ENCODE results near the gene PCNX1. TPM values are rescaled to one million over a fixed set of nuclear protein-coding genes. Genes with fewer than 3 reads are reported as not detected.

Gene PCNX1
- total and polyA plus RNA-seq, 9 of the 15 experiments (the other 6 are each of a cell fraction or from before 2014, with no cell fraction given), result 0.30 to 4.5 (median 2.3) TPM

DNA sequence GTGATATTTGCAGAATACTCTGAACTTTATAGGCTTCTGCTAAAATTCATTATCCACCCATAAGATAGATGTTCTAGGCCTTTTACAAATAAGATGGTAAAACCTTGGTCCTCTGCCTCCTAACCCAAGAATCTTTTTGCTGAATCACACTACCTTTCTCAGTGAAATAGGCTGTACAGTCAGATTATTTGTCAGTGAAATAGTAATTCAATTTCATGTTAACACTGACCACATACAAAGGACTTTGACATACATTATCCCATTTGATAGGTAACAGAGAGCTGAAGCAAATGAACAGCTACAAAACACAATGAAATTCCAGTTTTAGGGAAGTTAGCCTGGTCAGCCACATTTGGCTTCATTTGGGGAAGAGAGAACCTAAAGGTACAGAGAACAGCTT lies 141.1 kb downstream of the PCNX1 start:
- Histone ChIP-seq H4K20me1 (replicated peaks; ENCODE audit: control insufficient read depth, insufficient read depth, low read length) (no peaks in the 10 kb centered on the region), H3K36me3 (ENCODE audit: control insufficient read depth, insufficient read depth, low read length) (no peaks in the 10 kb centered on the region), H3K9ac (ENCODE audit: insufficient read depth in 1 of 2, low read depth in 2 of 2, low read length in 2 of 2) (no peak overlapping the region), H2AFZ (ENCODE audit: low read depth, low read length) (no peak overlapping the region), H3K4me1 (replicated peaks in 1 of 2; ENCODE audit: control insufficient read depth in 2 of 2, insufficient read depth in 2 of 2, low read length in 2 of 2) (no peaks in the 10 kb centered on the region), H3K9me3 (replicated peaks; ENCODE audit: control insufficient read depth, insufficient read depth, low read depth, low read length) (no peaks in the 10 kb centered on the region), H3K9me1 (ENCODE audit: control insufficient read depth, insufficient read depth, low read length) (no peaks in the 10 kb centered on the region), H3K27me3 (ENCODE audit: control insufficient read depth in 2 of 2, insufficient read depth in 2 of 2, low read length in 2 of 2) (no peaks in the 10 kb centered on the region), H3K79me2 (ENCODE audit: control insufficient read depth, insufficient read depth, low read length) (no peaks in the 10 kb centered on the region), H3K27ac (ENCODE audit: extremely low read depth, low read depth, low read length) (no peak overlapping the region), H3K4me2 (ENCODE audit: insufficient read depth, low read length) (no peak overlapping the region), H3K4me3 (no peak overlapping the region)
- ChIA-PET POLR2A (no interaction called here), CTCF (ENCODE audit: low intra/inter-chr PET ratio) (no interaction called here)
- TF ChIP-seq NFE2 (IDR thresholded peaks at IDR 0.05; ENCODE audit: low read depth) (peak; percentile 17; the same call in 1 of the 2 replicates), ZBTB8A (IDR thresholded peaks at IDR 0.05; ENCODE audit: partially characterized antibody) (no peak), PRMT5 (CRISPR knock-in tag; IDR thresholded peaks at IDR 0.05) (no peak), FOXK1 (CRISPR knock-in tag; IDR thresholded peaks at IDR 0.05; ENCODE audit: borderline replicate concordance) (no peak), STAT5B (CRISPR knock-in tag; IDR thresholded peaks at IDR 0.05) (no peak), ZNF507 (tag; conservative IDR thresholded peaks at IDR 0.05) (no peak)
- no peak for FAIRE-seq
- intact Hi-C loops (cut with micrococcal nuclease) (no loop called here), in situ Hi-C loops (cut with MboI) (no loop called here)
- BruUV-seq (replicated peaks), result no TSS peak
- ATAC-seq, result no peak
- DNase-seq (ENCODE audit: extremely low read depth in 1 of 4, low spot score in 3 of 4), result no peak

DNA sequence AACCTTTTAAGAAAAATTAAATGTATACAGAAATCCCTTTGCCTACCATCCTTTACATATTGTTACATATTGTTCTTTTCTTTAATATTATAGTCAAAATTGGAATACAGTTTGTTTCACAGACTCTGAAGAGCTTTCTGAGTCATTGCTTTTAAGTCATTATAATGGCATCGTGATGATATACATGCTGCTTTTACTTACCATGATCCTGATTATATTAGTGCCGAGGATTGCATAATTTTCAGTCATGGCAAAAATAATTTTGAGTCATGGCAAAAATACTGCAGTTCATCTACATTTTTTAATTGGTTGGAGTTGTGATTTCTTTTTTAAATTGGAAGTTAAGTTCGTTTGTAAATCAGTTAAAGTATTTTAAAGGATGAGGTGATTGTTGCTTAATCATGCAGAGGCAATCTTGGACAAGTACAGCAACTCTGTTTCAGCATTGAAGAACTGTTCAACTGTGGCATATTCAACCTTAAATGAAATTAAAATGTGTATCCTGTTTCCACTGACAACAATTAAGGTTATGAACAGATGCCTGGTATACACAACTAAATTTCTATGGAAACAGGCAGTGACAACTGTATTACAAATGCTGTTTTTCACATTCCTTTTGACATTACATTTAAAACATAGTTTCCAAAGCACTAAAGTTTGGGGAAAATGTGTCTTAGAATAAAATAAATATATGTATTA lies 142.3 kb downstream of the PCNX1 start:
- no peaks in the 10 kb centered on the region for H3K27me3 ChIP-seq (ENCODE audit: control insufficient read depth in 2 of 2, insufficient read depth in 2 of 2, low read length in 2 of 2)
- H3K4me2 ChIP-seq (ENCODE audit: insufficient read depth, low read length), result no peak overlapping the region
- H3K9me3 ChIP-seq (replicated peaks; ENCODE audit: control insufficient read depth, insufficient read depth, low read depth, low read length), result no peaks in the 10 kb centered on the region
- BruUV-seq (replicated peaks), result no TSS peak
- no peak overlapping the region for H2AFZ ChIP-seq (ENCODE audit: low read depth, low read length)
- DNase-seq (ENCODE audit: extremely low read depth in 1 of 4, low spot score in 3 of 4) (no peak), FAIRE-seq (no peak), ATAC-seq (no peak)
- H4K20me1 ChIP-seq (replicated peaks; ENCODE audit: control insufficient read depth, insufficient read depth, low read length), result no peaks in the 10 kb centered on the region
- WGBS (ENCODE audit: insufficient coverage, low coverage, missing lambda C conversion rate), result 22% methylated on average over 3 of the region's 3 CpGs
- H3K9ac ChIP-seq (ENCODE audit: insufficient read depth in 1 of 2, low read depth in 2 of 2, low read length in 2 of 2), result no peak overlapping the region
- in situ Hi-C loops (cut with MboI) (no loop called here), intact Hi-C loops (cut with micrococcal nuclease) (no loop called here)
- no peaks in the 10 kb centered on the region for H3K9me1 ChIP-seq (ENCODE audit: control insufficient read depth, insufficient read depth, low read length)
- POLR2A ChIA-PET, result no interaction called here
- no peaks in the 10 kb centered on the region for H3K4me1 ChIP-seq (replicated peaks in 1 of 2; ENCODE audit: control insufficient read depth in 2 of 2, insufficient read depth in 2 of 2, low read length in 2 of 2)
- no peaks in the 10 kb centered on the region for H3K79me2 ChIP-seq (ENCODE audit: control insufficient read depth, insufficient read depth, low read length)
- no peak overlapping the region for H3K27ac ChIP-seq (ENCODE audit: extremely low read depth, low read depth, low read length)
- no peaks in the 10 kb centered on the region for H3K36me3 ChIP-seq (ENCODE audit: control insufficient read depth, insufficient read depth, low read length)
- H3K4me3 ChIP-seq, result no peak overlapping the region
- CTCF ChIA-PET (ENCODE audit: low intra/inter-chr PET ratio), result no interaction called here
- TF ChIP-seq ZNF133 (CRISPR knock-in tag; IDR thresholded peaks at IDR 0.05), result no peak
- TF ChIP-seq ZBTB17 (CRISPR knock-in tag; IDR thresholded peaks at IDR 0.05), result no peak
- no peak for TF ChIP-seq PRMT5 (CRISPR knock-in tag; IDR thresholded peaks at IDR 0.05)
- TF ChIP-seq ZNF668 (CRISPR knock-in tag; IDR thresholded peaks at IDR 0.05), result no peak
- TF ChIP-seq NCOA2 (IDR thresholded peaks at IDR 0.05; ENCODE audit: partially characterized antibody in 2 of 2), result no peak
- TF ChIP-seq, protein P1, sequence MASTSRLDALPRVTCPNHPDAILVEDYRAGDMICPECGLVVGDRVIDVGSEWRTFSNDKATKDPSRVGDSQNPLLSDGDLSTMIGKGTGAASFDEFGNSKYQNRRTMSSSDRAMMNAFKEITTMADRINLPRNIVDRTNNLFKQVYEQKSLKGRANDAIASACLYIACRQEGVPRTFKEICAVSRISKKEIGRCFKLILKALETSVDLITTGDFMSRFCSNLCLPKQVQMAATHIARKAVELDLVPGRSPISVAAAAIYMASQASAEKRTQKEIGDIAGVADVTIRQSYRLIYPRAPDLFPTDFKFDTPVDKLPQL (IDR thresholded peaks at IDR 0.05; ENCODE audit: extremely low read depth, insufficient read length), result no peak
- no peak for TF ChIP-seq HCFC1 (IDR thresholded peaks at IDR 0.05; ENCODE audit: low read depth, low read length)
- no peak for TF ChIP-seq ETV6 (IDR thresholded peaks at IDR 0.05; ENCODE audit: borderline replicate concordance in 1 of 2, low read depth in 2 of 2, low read length in 1 of 2)
- TF ChIP-seq ETV6 (CRISPR knock-in tag; IDR thresholded peaks at IDR 0.05; ENCODE audit: borderline replicate concordance), result no peak
- no peak for TF ChIP-seq HSF4 (CRISPR knock-in tag; IDR thresholded peaks at IDR 0.05; ENCODE audit: borderline replicate concordance)
- TF ChIP-seq, protein P2, sequence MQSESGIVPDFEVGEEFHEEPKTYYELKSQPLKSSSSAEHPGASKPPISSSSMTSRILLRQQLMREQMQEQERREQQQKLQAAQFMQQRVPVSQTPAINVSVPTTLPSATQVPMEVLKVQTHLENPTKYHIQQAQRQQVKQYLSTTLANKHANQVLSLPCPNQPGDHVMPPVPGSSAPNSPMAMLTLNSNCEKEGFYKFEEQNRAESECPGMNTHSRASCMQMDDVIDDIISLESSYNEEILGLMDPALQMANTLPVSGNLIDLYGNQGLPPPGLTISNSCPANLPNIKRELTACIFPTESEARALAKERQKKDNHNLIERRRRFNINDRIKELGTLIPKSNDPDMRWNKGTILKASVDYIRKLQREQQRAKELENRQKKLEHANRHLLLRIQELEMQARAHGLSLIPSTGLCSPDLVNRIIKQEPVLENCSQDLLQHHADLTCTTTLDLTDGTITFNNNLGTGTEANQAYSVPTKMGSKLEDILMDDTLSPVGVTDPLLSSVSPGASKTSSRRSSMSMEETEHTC (IDR thresholded peaks at IDR 0.05), result no peak
